TTC549 (cell line): ENCODE data around the gene HSPB6.

ENCODE experiments used
- FAIRE-seq: peaks from 2 replicates; lab custom pipeline; 2012; peaks lifted over from hg19 to GRCh38; lab: Jason Lieb, UNC

Gene HSPB6

GRCh38 chr19:35764432-35765315 lies 7.8 kb upstream of the HSPB6 start:
- FAIRE-seq, result no peak

GRCh38 chr19:35760711-35761349 lies 4.0 kb upstream of the HSPB6 start:
- FAIRE-seq, result no peak

- no peak for FAIRE-seq
Observed at GRCh38 chr19:35759697-35760096, 2.9 kb upstream of the HSPB6 start.

- peak; percentile 96 for FAIRE-seq
Observed at GRCh38 chr19:35757749-35758608, 1.1 kb upstream of the HSPB6 start, which contains the start of gene PROSER3. Gene PROSER3 (plus strand): TSS chr19:35758176. CDS start chr19:35758216, 40 bp downstream.

- no peak for FAIRE-seq
Observed at GRCh38 chr19:35757231-35757748, 461 bp upstream of the HSPB6 start.

GRCh38 chr19:35755550-35756376 lies 1.1 kb downstream of the HSPB6 start:
- FAIRE-seq, result no peak

GRCh38 chr19:35755131-35755549 lies 1.7 kb downstream of the HSPB6 start:
- no peak for FAIRE-seq

- FAIRE-seq, result no peak
Observed at GRCh38 chr19:35754370-35755130, 2.3 kb downstream of the HSPB6 start.

GRCh38 chr19:35753634-35754369 lies 3.0 kb downstream of the HSPB6 start:
- FAIRE-seq, result no peak

- no peak for FAIRE-seq
Observed at GRCh38 chr19:35752746-35753350, 4.0 kb downstream of the HSPB6 start.

GRCh38 chr19:35751839-35752745 lies 4.7 kb downstream of the HSPB6 start:
- no peak for FAIRE-seq

GRCh38 chr19:35750167-35750566 lies 6.7 kb downstream of the HSPB6 start:
- no peak for FAIRE-seq

GRCh38 chr19:35748106-35749020 lies 8.5 kb downstream of the HSPB6 start, which contains the start of gene LIN37:
Gene LIN37 (plus strand): TSS chr19:35748576. CDS start chr19:35748725, 149 bp downstream.
- peak; percentile 97 for FAIRE-seq

- no peak for FAIRE-seq
Observed at GRCh38 chr19:35746531-35746930, 10.3 kb downstream of the HSPB6 start.

- FAIRE-seq, result no peak
Observed at GRCh38 chr19:35746087-35746462, 10.8 kb downstream of the HSPB6 start.

- FAIRE-seq, result peak; percentile 94
Observed at GRCh38 chr19:35745328-35746086, 11.3 kb downstream of the HSPB6 start, which contains the start of the genes PSENEN and U2AF1L4. Gene PSENEN (plus strand): TSS chr19:35745651. CDS start chr19:35745931, 280 bp downstream. Gene U2AF1L4 (minus strand): TSS chr19:35745418. CDS start chr19:35745391, 27 bp downstream.
